SIG-M5 treated with dmso at 0.1 percent for 504 hours (cell line): ENCODE measurements around the gene FLG.
"Not testable (repeated sequence)": the region's sequence is repeated elsewhere in the genome, so short reads cannot be mapped to it uniquely, and the experiment has no call there.

Experiments
- DNase-seq: peaks from one replicate; lab custom pipeline; 2025; ENCODE audit not compliant: unreplicated experiment; lab: John Stamatoyannopoulos, UW

FLG gene

DNA sequence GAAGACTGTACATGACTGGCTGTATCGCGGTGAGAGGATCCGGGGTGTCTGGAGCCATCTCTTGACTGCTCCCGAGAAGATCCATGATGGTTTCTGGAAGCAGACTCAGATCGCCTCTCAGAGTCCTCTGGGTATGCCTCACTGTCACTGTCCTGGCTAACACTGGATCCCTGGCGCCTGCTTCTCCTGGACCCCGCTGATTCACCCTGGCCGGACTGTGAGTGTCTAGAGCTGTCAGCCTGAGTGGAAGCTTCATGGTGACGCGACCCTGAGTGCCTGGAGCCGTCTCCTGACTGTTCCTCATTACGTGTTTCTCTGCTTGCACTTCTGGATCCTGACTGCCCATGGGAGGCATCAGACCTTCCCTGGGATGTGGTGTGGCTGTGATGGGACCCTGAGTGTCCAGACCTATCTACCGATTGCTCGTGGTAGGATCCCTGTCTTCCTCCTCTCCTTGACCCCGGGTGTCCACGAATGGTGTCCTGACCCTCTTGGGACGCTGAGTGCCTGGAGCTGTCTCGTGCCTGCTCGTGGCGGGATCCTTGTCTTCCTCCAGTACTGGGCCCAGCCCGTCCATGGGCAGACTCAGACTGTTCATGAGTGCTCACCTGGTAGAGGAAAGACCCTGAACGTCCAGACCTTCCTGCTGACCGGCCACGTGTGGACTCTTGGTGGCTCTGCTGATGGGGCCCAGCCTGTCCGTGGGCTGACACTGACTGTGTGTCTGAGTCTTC, 21.7 kb downstream of the FLG start:
- not testable (repeated sequence) for DNase-seq

DNA sequence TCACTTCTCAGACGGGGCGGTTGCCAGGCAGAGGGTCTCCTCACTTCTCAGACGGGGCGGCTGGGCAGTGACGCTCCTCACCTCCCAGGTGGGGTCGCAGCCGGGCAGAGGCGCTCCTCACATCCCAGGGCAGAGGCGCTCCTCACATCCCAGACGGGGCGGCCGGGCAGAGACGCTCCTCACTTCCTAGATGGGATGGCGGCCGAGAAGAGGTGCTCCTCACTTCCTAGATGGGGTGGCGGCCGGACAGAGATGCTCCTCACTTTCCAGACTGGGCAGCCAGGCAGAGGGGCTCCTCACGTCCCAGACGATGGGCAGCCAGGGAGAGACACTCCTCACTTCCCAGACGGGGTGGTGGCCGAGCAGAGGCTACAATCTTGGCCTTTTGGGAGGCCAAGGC, 68.6 kb downstream of the FLG start:
- DNase-seq = not testable (repeated sequence)
